DOHH2 (cell line): Measurements from ENCODE around the gene OR2B6.

ENCODE experiments used
- H3F3A ChIP-seq: fragments of 200-600 bp; sonication (generic), shearing (Covaris generic); 2 replicates; pipeline ENCODE4 v1.6.0; 2016; ENCODE audit warnings: antibody characterized with exemption, mild to moderate bottlenecking; ENCODE audit not compliant: control insufficient read depth, insufficient read depth
- H3K27ac ChIP-seq: fragments of 200-600 bp; sonication (generic); 2 replicates; pipeline ENCODE4 v1.5.1; 2014; ENCODE audit warnings: low read depth, mild to moderate bottlenecking, low read length, moderate library complexity
- H3K27me3 ChIP-seq: fragments of 200-600 bp; sonication (generic); 2 replicates; pipeline ENCODE4 v1.6.1; 2014; ENCODE audit warnings: mild to moderate bottlenecking, low read length, mixed read lengths; ENCODE audit not compliant: control insufficient read depth
- H3K36me3 ChIP-seq: fragments of 200-600 bp; sonication (generic); 2 replicates; pipeline ENCODE4 v1.6.1; 2014; ENCODE audit warnings: mild to moderate bottlenecking, low read length, moderate library complexity, mixed read lengths; ENCODE audit not compliant: control insufficient read depth
- H3K4me1 ChIP-seq: fragments of 200-600 bp; sonication (generic); 2 replicates; pipeline ENCODE4 v1.6.1; 2014; ENCODE audit warnings: mild to moderate bottlenecking, low read length, mixed read lengths; ENCODE audit not compliant: control insufficient read depth
- H3K4me2 ChIP-seq: fragments of 200-600 bp; sonication (generic); 2 replicates; pipeline ENCODE4 v1.6.0; 2014; ENCODE audit warnings: mild to moderate bottlenecking, low read length, moderate library complexity
- H3K4me3 ChIP-seq: fragments of 200-600 bp; sonication (generic); 2 replicates; pipeline ENCODE4 v1.5.1; 2014; ENCODE audit warnings: mild to moderate bottlenecking, low read length, mixed read lengths
- H3K79me2 ChIP-seq: fragments of 200-600 bp; sonication (generic); 2 replicates; pipeline ENCODE4 v1.6.1; 2014; ENCODE audit warnings: mild to moderate bottlenecking, low read length, mixed read lengths; ENCODE audit not compliant: control insufficient read depth
- H3K9me2 ChIP-seq: fragments of 200-600 bp; sonication (generic); replicated peaks from 2 replicates; pipeline ENCODE4 v1.6.1; 2014; ENCODE audit warnings: mild to moderate bottlenecking, low read length, mixed read lengths; ENCODE audit not compliant: control insufficient read depth
- H3K9me3 ChIP-seq: fragments of 200-600 bp; sonication (generic); 2 replicates; pipeline ENCODE4 v1.6.1; 2014; ENCODE audit warnings: antibody characterized with exemption, low read length, mixed read lengths; ENCODE audit not compliant: control insufficient read depth, insufficient read depth
- H4K20me1 ChIP-seq: fragments of 200-600 bp; sonication (generic); 2 replicates; pipeline ENCODE4 v1.6.0; 2014; ENCODE audit warnings: low read depth, mild to moderate bottlenecking, antibody characterized with exemption, low read length, moderate library complexity; ENCODE audit not compliant: control insufficient read depth, insufficient read depth
- EZH2phosphoT487 ChIP-seq: fragments of 200-600 bp; sonication (generic); IDR thresholded peaks from 2 replicates; pipeline ENCODE4 v1.6.1; 2017; ENCODE audit warnings: borderline replicate concordance, mild to moderate bottlenecking, antibody characterized with exemption, low read length, moderate library complexity, mixed read lengths
- TF ChIP-seq, protein P1 (sequence below): fragments of 200-600 bp; sonication (generic); IDR thresholded peaks from one replicate; pipeline ENCODE4 v1.5.1; 2014; ENCODE audit warnings: antibody characterized with exemption, mild to moderate bottlenecking, low read depth, low read length; ENCODE audit not compliant: poor library complexity, severe bottlenecking

Gene OR2B6

DNA sequence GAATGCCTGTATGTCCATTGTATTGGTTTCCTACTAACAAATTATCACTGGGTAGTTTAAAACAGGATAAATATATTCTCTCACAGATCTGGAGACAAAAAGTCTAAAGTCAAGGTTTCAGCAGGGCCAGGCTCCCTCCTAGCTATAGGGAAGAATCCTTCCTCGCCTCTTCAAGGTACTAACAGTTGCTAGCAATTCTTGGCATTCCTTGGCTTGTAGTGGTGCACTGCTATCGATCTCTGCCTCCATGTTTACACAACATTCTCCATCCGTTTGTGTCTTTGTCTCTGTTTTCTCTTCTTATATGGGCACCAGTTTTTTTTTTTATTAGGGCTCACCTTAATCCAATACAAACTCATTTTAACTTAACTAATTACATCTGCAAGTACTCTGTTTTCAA, 48.9 kb downstream of the OR2B6 start:
- Histone ChIP-seq H3K79me2 (no peaks in the 10 kb centered on the region), H3K36me3 (0 out of 2 replicates have a peak, but pooled peaks cover 4% of the 10 kb centered on the region), H3K27ac (no peak overlapping the region), H3K9me2 (no peaks in the 10 kb centered on the region), H3K4me3 (no peak overlapping the region), H4K20me1 (no peaks in the 10 kb centered on the region), H3K9me3 (peaks cover 6% of the 10 kb centered on the region; the same call in 1 of the 2 replicates), H3K27me3 (no peaks in the 10 kb centered on the region), H3K4me1 (peaks cover 26% of the 10 kb centered on the region), H3F3A (no peaks in the 10 kb centered on the region; the same call in 1 of the 2 replicates), H3K4me2 (no peak overlapping the region)
- TF ChIP-seq EZH2phosphoT487, result no peak
- TF ChIP-seq, protein P1, sequence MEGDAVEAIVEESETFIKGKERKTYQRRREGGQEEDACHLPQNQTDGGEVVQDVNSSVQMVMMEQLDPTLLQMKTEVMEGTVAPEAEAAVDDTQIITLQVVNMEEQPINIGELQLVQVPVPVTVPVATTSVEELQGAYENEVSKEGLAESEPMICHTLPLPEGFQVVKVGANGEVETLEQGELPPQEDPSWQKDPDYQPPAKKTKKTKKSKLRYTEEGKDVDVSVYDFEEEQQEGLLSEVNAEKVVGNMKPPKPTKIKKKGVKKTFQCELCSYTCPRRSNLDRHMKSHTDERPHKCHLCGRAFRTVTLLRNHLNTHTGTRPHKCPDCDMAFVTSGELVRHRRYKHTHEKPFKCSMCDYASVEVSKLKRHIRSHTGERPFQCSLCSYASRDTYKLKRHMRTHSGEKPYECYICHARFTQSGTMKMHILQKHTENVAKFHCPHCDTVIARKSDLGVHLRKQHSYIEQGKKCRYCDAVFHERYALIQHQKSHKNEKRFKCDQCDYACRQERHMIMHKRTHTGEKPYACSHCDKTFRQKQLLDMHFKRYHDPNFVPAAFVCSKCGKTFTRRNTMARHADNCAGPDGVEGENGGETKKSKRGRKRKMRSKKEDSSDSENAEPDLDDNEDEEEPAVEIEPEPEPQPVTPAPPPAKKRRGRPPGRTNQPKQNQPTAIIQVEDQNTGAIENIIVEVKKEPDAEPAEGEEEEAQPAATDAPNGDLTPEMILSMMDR, result no peak
